HG02884 (cell line): ENCODE data around the gene DPP6.
"Not testable (repeated sequence)": the region's sequence is repeated elsewhere in the genome, so short reads cannot be mapped to it uniquely, and the experiment has no call there.

Experiments used
- ATAC-seq: cut with Tn5 transposase; IDR thresholded peaks from one replicate; pipeline ENCODE4 v1.9.1; 2021; ENCODE audit warnings: mild to moderate bottlenecking, moderate library complexity; ENCODE audit not compliant: unreplicated experiment

Gene DPP6

DNA sequence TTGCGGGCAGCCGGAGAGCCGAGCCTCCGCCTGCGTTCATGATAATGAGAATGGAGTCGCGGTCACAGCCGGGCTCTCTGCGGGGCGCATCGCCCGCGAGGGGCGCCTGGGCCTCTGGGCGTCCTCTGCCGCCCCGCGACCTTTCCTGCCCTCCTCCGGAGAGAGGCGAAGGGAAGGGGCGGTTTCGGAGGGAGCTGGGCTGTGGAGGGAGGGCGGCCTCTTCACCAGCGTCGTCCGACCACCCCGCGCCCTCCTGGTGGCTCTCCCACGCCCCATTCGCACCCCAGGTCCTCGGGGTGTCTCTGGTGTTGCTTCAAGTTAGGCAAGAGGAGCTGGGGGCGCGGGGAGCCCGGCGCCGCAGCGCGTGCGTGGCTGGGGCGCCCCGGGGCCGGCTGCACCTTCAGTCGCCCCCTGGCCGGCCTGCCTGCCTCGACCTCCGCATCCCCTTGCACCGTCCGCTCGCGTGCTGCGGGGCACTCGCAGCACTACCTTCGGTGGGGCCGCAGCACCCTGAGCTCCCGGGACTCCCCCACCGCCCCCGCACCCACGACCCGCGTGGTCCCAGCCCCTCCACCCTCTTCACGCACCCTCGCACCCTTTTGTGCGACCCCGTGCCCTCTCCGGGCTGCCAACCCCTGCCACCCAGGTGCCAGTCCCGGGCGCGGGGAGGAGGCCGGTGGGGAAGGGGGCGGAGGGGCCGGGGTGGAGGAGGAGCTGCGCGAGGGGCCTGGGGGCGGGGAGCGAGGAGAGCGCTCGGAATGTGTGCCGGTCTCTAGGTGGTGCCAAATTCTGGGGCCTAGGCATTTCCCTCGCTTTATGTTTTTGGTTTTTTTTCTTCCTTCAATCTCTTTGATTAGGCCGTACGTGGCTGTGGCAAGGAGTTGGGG lies at the start of gene DPP6:
Gene DPP6 (plus strand): TSS at position 756 of the 887 bp plus-strand sequence.
- not testable (repeated sequence) for ATAC-seq

DNA sequence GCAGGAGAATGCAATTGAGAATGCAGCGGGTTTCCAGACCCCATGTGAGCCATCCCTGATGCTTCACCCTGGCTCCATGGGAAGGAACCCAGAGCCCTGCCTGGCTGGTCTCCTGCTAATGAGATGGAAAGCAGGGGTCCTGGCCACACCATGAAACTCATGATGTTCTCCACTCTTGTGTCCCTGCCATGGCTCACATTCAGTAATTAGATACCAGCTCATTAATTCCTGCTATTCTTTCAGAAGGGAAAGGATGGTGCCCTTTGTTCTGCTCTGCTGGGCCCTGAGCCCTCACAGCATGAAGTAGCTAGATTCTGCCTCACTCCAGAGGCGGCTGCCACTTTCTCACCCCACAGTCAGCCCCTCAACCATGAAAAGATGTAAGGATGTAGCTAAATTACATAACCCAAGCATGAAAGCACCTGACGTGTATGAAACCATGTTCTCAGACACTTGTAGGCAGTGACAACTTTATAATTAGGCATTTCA lies 42.7 kb upstream of the DPP6 start:
- not testable (repeated sequence) for ATAC-seq

DNA sequence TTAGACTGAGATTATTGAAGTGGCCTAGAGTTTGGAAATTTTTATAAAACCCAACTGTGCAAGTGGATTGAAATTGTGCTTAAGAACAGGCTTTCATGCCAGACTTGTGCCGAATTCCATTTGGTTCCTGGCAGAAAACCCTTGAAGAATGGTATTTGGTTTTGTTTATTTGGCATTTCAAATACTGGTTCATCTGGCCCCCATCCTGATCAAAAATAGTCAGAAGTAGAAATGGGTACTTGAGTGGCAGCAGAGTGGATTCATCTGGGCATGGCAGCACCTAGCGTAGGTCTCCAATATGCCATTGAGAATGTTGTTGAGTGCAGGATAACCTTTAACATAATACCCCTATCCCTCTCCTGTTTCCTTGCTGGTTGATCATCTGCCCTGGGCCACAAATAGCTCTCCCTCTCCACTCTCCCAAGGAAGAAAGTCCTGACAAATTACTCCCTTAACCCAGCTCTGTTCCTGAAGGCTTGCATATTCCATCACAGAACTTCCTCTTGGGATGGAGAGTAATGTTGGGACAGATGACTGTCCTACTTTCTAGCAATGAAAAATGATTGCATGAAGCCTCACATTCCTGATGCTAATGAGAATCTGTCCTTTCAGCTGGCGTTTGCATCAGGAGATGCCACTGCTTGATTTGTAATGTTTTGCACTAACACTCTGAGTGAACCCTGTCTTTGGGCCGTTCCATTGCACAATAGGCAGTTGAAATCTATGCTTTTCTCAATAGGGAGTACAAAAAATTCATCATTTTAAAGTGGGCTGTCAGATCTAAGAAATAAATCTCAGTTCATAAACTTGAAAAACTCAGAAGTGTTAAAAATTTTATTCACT lies 41.3 kb upstream of the DPP6 start:
- not testable (repeated sequence) for ATAC-seq

DNA sequence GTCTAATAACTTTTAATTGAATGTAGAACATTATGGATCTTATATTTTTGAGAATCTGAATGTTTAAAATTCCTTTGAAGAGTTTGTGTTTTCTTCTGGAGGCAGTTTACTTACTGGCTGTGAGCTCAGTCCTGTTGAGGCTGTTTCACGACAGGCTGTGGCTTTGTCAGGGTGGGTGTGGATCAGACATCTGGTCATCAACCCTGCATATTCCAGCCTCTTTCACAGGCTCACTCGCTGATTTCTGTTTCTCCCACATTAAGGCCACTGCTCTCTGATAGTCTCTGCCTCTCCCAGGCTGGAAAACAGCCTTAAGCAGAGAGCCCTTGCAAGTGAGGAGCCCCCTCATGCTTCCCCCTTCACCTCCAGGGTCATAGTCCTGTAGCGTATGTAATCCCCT lies 39.4 kb upstream of the DPP6 start:
- ATAC-seq, result not testable (repeated sequence)

DNA sequence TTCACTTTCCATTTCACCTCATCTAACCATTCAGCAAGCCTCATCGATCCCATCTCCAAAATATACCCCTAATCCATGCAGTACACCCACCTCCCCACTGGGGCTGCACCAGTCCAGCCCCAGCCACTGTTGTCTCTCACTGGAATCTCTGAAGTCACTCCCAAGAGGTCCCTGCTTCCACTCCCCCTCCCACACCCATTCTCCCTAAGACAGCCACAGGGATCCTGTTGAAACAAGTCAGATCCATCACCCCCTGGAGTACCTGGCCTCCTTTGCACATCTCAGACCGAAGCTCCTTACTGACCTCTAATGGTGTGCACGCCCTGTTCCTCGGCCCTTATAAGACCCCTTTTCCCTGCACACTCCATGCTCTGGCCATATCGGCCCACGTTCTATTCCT lies 36.6 kb upstream of the DPP6 start:
- not testable (repeated sequence) for ATAC-seq

DNA sequence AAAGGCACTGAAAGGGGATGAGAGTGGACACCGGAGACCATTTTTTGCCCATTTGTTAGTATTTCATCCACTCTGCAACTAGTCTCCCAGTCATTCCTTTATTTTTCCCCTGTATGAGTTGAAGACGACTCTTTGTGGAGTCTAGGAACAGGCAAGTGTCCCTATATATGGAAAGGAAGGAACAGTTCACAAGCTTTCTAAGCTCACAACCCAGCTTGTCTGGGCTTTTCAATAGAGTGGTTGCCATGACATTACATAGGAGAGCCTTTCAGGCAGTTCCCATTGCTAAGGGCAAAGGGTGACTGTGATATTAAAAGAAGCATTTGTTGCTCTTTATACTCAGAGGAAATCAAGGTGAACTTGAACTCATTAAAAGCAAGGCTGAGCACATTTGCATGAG lies 33.8 kb upstream of the DPP6 start:
- ATAC-seq, result not testable (repeated sequence)

DNA sequence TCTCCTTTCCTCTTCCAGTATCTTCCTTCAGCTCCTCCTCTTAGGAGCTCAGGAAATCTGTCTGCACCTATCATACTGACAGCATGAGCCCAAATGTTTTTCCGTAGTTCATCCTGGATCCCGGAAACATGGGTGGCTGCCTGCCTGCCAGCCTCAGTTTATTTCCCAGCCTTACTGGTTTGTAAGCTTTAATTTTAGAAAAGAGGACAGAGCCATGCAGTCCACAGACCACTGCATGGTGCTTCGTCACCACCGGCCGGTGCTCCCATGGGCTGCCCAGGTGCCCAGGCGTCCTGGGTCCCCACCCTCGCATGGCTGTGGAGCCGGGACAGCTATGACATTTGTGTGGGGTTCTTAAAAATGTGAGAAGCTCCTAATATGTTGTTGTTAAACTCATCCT lies 24.4 kb upstream of the DPP6 start:
- ATAC-seq, result not testable (repeated sequence)

DNA sequence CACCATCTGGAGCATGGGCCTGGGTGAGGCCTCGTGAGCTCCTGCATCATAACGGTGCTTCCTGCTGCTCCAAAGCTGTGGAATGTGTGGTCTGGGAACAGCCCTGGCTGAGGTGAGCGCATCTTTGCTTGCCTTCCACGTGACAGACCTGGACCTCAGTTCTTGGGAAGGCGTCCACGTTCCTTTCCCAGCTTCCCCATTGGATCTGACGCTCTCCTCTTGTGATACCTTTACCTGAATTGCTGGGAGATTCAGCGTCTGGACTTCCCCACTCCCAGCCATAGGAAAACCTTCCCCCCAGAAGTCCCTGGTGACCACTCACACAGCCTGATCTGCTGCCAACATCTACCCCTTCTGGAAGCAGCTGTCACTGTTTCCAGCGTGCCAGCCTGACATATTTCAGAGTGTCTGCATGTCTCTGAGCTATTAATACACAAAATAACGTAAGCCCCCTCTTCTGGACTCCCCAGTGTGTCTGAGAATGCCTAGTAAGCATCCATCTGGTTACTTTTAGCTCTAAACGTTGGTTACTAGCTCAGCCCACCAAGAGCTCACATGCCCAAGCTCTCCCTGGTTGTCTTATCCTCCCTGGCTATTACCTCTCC lies 21.6 kb upstream of the DPP6 start:
- ATAC-seq, result not testable (repeated sequence)

DNA sequence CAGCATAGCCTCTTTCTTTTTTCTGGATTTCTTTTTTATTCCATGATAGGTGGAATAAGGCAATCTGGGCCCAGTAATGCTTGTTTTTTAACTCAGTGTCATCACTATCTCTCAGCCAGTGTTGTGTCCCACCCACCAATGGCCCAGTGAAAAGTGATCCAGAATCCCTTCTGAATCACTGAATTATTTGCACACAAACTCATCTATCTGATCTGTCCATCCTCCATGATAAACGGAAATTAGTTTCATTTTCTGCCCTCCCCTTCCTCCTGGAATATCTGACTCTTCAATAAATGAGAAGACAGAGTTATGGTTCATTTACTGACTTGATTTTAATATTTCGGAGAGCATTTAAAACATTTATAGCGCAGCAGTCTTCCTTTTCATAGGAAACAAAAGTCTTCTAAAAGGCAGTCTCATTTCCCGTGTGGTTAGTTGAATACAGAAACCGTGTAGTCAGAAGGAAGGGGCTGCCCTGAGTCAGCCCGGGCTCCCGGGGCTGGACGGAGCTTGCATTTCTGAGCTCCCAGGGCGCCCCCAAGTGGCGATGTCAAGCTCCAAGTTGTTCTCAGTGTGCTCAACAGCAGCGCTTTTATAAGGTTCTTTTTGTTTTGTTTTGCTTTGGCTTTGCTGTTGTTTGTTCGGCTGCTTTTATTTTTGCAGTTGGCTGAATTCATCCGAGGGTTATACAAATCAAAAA lies 12.6 kb upstream of the DPP6 start:
- peak; percentile 74 for ATAC-seq

DNA sequence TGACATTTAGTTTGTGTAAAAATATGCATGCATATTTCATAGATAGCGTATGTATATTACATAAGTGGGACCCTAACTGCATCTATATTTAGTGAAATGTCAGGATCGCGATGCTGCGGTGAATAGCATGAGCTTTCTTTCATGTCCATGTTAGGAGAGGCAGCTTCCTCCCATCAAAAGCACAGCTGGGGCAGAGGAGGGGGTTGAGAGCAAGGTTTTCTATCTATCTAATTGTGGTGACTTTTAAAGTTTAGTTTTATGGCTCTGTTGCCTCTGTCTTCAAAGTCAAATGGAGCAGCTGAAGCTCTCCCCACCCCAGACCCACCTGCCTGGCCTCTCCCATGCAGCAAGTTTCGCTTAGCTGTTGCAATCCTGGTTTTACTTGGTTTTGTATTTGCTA lies 1.8 kb upstream of the DPP6 start:
- ATAC-seq, result not testable (repeated sequence)

DNA sequence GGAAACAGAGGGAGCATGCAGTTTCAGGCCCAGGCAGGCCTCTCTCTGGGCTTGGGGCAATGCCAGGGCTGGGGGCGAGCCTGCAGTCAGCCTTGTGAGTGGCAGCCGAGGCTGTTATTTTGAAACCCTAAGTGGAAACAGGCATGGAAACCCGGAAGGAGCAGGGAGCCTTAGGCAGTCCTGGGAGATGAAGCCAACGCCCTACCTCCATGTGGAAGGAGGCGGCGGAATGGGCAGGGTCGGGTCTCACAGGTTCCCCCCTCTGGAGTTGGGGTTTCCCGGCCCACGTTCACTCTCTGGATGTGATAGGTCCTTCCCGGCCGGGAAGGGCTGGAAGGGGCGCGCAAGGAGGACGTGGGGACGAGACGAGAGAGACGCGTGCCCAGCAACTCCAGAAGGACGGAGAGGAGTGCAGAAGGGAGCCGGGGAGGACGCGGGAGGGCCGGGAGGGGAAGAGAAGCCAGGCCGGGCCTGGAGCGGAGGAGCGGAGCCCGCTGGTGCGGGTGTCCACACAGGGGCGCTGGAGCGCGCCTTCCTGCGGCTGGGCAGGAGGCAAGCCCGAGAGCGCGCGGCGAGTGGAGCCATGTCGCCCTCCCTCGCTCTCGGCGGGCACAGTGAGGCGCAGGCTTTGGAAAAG lies 1.1 kb upstream of the DPP6 start:
- ATAC-seq, result not testable (repeated sequence)

DNA sequence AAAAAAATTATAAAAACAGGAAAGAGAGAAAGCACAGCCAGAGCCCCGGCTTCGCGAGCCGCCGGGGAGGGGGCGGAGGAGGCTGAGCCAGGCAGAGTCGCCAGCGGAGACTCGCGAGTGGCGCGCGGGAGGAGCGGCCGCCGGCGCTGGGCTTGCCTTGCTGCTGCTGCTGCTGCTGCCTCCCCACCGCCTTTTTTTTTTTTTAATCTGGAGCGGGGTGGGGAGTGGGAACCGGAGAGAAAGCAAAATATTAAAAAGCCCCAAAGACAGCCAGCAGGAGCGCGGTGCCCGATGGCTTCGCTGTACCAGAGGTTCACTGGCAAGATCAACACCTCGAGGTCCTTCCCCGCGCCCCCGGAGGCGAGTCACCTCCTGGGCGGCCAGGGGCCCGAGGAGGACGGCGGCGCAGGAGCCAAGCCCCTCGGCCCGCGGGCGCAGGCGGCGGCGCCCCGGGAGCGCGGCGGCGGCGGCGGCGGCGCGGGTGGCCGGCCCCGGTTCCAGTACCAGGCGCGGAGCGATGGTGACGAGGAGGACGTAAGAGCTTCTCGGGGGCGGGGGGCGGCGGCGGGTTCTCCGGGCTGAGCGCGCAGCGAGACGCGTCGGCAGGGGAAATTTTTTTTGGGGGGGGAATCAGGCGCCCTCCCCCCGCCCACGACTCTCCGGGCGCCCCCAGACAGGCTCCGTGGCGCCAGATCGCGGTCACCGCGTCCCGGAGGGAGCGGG lies 493 bp downstream of the DPP6 start:
- not testable (repeated sequence) for ATAC-seq

DNA sequence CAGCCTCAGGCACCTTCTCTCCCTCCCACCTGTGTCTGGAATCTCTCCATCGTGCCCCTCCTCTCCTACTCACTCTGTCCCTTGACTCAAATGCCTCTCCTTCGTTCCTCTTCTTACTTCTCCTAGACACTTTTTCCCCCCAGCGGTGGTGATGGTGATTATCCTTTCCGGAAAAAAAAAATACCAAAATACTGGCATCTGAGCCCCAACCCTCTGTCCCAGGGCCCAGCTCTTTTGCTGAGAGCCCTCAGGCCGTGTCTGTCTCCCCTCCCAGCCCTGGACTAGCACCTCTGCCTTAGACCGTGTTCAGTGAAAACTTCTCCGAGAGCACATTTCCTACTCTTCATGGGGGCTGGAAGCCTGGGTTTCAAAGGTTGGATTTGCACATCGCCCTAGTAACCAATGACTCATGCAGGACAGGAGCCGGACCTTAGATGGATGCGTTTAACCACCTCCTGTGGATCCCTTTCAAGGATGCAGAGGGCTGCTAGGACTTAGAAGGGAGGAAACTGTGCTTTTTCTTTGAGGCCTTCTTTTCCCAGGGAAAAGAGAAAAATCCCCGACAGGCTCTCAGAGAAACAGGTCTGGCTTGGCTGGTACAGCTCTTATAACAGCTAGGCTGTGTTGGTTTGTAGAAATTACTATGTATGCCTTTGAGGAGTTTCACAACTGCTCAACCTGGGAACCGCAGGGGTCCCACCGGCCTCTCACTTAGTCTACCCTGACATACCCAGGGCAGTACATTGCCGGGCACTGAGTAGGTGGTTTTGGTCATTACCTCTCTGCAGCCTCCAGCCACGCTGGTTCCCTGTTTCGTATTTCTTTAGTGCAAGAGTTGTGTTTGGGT lies 1.5 kb downstream of the DPP6 start:
- not testable (repeated sequence) for ATAC-seq

DNA sequence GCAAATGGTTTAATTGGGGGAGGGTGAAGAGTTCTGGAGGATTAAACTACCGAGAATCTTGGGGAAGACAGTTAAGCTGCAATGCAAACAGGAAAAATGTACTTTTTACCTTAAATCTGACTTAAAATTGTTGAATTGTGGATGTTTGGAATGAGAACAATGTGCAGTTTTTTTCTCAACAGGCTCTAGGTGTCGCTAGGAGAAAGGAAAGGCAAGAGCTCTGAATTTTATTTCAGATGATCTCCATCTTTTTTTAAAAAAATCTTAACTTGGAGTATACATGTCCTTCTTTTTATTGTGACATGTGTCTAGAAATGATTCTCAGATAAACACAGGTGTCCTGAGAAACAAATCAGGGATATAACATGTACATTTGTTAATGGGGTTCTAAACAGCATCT lies 2.5 kb downstream of the DPP6 start:
- ATAC-seq, result not testable (repeated sequence)

DNA sequence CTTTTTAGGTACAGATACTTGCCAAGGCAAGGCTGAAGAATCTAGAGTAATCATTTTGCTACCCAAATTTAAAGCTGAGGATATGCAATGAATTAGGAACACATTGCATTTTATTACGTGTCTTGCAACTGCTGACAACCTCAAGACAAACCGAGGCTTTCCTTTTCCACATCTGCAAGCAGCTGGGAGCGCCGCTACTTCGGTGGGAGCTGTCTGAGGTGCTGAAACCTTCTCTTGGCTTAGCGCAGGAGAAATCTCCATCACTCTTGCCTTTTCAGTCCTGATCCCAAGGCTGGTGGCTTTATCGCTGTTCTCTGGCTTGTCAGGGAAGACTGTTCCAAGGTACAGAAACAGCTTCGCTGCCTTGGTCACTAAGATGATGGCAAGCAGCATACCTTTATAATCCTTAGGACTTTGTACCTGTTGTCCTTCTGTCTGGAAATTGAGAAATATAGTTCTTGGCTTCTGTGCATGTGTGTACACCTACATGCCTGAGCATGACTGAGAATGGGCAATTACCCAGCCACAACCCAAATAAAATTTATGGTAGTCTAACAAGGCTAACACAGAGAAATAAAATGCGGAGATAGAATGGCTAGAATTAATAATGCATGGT lies 3.4 kb downstream of the DPP6 start:
- ATAC-seq, result not testable (repeated sequence)

DNA sequence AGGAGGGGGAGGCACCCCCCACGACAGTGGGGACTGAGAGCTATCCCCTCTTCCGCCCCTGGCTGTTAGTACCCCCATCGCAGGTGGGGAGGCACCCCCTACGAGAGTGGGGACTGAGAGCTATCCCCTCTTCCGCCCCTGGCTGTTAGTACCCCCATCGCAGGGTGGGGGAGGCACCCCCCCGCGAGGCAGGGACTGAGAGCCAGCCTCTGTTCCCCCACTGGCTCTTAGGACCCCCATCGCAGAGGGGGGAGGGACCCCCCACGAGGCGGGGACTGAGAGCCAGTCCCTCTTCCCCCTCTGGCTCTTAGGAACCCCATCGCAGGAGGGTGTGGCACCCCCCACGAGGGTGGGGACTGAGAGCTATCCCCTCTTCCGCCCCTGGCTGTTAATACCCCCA lies 6.6 kb downstream of the DPP6 start:
- not testable (repeated sequence) for ATAC-seq

DNA sequence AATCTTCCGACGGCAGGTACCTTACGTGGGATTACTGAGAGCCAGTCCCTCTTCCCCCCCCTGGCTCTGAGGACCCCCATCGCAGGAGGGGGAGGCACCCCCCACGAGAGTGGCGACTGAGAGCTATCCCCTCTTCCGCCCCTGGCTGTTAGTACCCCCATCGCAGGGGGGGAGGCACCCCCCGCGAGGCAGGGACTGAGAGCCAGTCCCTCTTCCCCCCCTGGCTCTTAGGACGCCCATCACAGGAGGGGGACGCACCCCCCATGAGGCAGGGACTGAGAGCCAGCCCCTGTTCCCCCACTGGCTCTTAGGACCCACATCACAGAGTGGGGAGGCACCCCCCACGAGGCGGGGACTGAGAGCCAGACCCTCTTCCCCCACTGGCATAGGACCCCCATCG lies 8.4 kb downstream of the DPP6 start:
- not testable (repeated sequence) for ATAC-seq

DNA sequence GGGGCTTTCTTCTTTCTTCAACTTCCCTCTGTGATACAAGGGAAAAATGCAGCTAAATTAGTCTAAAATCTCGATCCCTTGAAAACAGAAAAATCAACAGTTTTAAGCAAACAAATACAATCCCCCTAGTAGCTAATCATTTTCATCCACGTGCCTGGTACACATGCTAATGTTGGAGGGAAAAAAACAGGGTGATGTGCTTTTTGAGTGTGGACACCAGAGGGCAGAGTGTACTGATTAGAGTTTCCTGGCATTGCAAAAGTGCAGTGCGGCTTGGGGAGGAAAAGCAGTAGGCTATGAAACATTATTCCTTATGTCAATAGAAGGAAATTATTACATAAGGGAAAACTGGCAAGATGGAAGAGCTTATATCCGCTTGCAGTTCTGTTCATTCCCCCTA lies 19.6 kb downstream of the DPP6 start:
- ATAC-seq, result not testable (repeated sequence)
